HepG2 (cell line): ENCODE data around the gene GALNTL6.

Source experiments
- CTCF ChIP-seq: sonication (generic); formaldehyde crosslinking; IDR thresholded peaks from 2 replicates; pipeline ENCODE4 v1.5.0; 2020; ENCODE audit warnings: mild to moderate bottlenecking, missing genetic modification reagents, moderate library complexity
- ZNF530 ChIP-seq: sonication (generic); formaldehyde crosslinking; IDR thresholded peaks from 2 replicates; pipeline ENCODE4 v1.5.0; 2020; ENCODE audit warnings: low read depth, mild to moderate bottlenecking, missing genetic modification reagents
- ZNF646 ChIP-seq: sonication (generic); formaldehyde crosslinking; IDR thresholded peaks from 2 replicates; pipeline ENCODE4 v1.9.0; 2021; ENCODE audit warnings: mild to moderate bottlenecking, missing genetic modification reagents
- TF ChIP-seq, protein P1 (sequence below): sonication (generic); formaldehyde crosslinking; IDR thresholded peaks from 2 replicates; pipeline ENCODE4 v1.4.0; 2020; ENCODE audit warnings: missing genetic modification reagents
- TF ChIP-seq, protein P2 (sequence below): sonication (generic); formaldehyde crosslinking; conservative IDR thresholded peaks from 2 replicates; pipeline ENCODE4 v1.4.0; 2020; ENCODE audit warnings: missing genetic modification reagents

DNA sequence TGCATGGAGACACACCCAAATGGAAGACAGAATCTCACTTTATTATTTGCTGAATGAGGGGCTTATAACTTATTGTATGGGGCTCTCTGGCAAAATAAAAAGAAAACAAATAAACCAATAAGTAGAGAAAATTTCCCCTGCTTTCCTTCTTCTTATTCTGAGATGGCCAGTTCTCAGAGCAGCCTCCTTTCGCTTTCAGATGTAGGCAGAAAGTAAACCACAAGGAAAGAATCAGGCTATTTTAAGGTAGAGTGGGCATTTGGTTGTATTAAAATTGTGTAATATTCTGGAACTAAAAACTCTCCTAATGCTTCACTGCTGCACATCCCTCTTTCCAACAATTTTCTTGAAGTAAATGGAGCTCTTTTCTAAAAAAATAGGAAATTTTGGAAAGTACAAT, 241.8 kb downstream of the GALNTL6 start:
- TF ChIP-seq ZNF646 = no peak
- TF ChIP-seq CTCF (CRISPR knock-in tag) = no peak
- TF ChIP-seq ZNF530 = no peak
- TF ChIP-seq, protein P1, sequence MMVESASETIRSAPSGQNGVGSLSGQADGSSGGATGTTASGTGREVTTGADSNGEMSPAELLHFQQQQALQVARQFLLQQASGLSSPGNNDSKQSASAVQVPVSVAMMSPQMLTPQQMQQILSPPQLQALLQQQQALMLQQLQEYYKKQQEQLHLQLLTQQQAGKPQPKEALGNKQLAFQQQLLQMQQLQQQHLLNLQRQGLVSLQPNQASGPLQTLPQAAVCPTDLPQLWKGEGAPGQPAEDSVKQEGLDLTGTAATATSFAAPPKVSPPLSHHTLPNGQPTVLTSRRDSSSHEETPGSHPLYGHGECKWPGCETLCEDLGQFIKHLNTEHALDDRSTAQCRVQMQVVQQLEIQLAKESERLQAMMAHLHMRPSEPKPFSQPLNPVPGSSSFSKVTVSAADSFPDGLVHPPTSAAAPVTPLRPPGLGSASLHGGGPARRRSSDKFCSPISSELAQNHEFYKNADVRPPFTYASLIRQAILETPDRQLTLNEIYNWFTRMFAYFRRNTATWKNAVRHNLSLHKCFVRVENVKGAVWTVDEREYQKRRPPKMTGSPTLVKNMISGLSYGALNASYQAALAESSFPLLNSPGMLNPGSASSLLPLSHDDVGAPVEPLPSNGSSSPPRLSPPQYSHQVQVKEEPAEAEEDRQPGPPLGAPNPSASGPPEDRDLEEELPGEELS (CRISPR knock-in tag) = no peak
- TF ChIP-seq, protein P2, sequence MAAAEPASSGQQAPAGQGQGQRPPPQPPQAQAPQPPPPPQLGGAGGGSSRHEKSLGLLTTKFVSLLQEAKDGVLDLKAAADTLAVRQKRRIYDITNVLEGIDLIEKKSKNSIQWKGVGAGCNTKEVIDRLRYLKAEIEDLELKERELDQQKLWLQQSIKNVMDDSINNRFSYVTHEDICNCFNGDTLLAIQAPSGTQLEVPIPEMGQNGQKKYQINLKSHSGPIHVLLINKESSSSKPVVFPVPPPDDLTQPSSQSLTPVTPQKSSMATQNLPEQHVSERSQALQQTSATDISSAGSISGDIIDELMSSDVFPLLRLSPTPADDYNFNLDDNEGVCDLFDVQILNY = no peak
